Measurements from ENCODE around the gene NME3. TPM values are rescaled to one million over a fixed set of nuclear protein-coding genes. Genes with fewer than 3 reads are reported as not detected.

Gene NME3
- total RNA-seq, 1 donor from 2014 or later = 326 TPM

DNA sequence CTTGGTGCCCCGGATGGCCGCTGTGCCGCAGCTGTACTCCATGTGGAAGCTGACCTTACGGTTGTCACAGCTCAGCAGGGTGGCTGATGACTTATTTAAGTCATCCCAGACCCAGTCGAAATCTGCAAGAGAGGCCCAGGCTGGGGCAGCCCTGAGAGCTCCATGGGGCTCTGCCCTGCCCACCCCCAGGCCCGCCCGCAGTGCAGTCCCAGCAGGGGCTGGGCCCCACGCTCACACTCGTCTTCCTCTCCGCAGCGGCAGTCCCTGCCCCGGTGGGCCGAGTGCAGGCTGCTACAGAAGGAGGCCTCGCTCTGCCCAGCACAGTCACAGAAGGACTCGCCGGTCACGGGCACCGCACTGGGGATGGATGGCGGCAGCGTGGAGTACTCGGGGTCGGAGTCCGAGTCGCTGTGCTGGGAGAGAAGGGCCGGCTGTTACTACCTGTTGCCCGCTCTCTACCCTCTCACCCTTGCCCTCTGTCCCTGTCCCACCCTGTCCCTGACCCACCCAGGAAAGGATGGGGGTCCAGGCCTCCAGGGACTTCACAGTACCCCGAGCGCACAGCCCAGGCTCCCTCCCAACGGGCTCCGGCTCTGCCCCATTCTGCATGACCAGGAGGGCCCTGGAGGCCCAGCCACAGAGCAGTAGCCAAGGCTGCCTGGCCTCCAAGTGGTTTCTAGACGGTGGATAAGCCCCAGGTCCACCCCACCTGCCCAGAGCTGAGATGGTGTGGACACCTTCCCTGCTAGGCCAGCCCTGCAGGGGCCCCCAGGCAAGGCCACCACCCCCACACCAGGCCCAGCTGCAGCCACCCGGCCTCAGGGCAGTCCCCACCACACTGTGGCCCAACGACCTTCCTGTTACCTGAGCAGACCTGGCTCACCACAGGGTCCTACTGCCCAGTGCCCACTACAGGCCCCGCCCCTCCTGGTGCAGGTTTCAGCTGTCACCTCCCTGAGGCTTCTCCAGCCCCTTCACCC, 7.1 kb upstream of the NME3 start:
- H3K27me3 ChIP-seq = no peaks in the 10 kb centered on the region
- no peaks in the 10 kb centered on the region for H3K9me3 ChIP-seq
- TF ChIP-seq CTCF (IDR thresholded peaks at IDR 0.05) = no peak
- H3K27ac ChIP-seq = no peak overlapping the region
- no peak for DNase-seq (ENCODE audit: low spot score in 2 of 2)
- intact Hi-C loops (cut with DNase I) = no loop called here
- H3K36me3 ChIP-seq = peaks cover 45 to 52% of the 10 kb centered on the region in 2 donors
- H3K4me1 ChIP-seq = peaks cover 18 to 23% of the 10 kb centered on the region in 2 donors
- H3K4me3 ChIP-seq = no peak overlapping the region

DNA sequence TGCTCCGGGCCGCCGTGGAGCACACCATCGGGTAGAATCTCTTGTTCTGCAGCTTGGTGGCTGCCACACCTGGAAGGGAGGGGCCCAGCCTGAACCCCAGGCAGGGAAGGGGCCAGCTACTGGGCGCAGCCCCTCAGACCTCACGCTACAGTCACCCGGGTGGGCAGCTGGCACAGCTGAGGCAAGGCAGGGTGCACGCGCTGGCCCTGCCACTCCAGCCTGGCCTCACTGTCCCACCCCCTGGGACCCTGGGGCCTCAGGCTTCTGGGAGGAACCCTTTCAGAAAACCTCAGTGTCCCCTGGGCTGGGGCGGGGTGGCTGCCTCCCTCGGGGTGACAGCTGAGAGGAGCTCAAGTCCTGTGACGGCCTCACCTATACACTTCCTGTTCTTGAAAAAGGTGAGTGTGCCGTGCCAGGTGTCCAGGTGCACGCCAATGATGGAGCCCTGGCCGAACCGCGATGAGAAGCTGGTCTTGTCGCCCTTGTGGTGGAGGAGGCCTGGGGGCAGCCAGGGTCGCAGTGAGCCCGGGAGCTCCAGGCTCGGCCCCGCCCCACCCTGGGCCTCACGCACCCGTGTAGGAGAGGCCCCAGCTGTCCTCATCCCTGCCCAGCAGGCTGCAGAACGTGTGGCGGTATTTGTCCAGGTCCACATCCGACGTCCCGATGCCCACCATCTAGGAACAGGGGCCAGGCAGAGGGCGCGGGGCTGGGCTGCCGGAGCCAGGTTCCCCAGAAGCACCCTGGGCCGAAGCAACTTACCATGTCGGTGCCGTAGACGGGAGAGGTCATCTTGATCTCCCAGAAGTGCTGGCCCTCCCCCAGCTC, 6.2 kb upstream of the NME3 start:
- H3K36me3 ChIP-seq = peaks cover 45 to 52% of the 10 kb centered on the region in 2 donors
- no peaks in the 10 kb centered on the region for H3K9me3 ChIP-seq

DNA sequence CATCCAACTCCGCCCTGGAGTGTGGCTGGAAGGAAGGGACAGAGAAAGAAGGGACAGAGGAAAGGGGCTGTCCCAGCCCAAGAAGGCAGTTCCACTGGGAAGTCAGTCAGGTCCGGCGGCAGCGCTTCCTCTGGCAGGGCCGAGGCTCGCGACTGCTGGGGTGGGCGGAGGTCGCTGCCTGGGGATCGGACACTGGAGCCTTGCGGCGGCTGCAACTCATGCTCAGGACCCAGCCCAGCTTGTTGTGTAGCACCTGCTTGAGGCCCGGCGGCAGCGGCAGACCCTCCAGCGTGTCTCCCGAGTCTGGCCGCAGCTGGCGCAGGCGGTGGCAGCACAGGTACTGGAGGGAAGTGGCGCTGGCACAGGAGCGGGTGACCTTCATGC, 5.6 kb upstream of the NME3 start:
- peaks cover 22 to 29% of the 10 kb centered on the region in 2 donors for H3K4me1 ChIP-seq
- no peak overlapping the region for H3K4me3 ChIP-seq
- no peaks in the 10 kb centered on the region for H3K9me3 ChIP-seq
- no peak for TF ChIP-seq CTCF (IDR thresholded peaks at IDR 0.05)
- DNase-seq (ENCODE audit: low spot score in 2 of 2) = no peak
- peaks cover 45 to 52% of the 10 kb centered on the region in 2 donors for H3K36me3 ChIP-seq
- no peak overlapping the region for H3K27ac ChIP-seq
- intact Hi-C loops (cut with DNase I) = no loop called here
- no peaks in the 10 kb centered on the region for H3K27me3 ChIP-seq

More for the DNA sequence above, 6.2 kb upstream of the NME3 start:
- no peak overlapping the region for H3K27ac ChIP-seq
- peaks cover 18 to 23% of the 10 kb centered on the region in 2 donors for H3K4me1 ChIP-seq
- no peaks in the 10 kb centered on the region for H3K27me3 ChIP-seq
- H3K4me3 ChIP-seq = no peak overlapping the region
- TF ChIP-seq CTCF (IDR thresholded peaks at IDR 0.05) = no peak
- intact Hi-C loops (cut with DNase I) = no loop called here
- DNase-seq (ENCODE audit: low spot score in 2 of 2) = no peak

- Histone ChIP-seq H3K27ac (no peak overlapping the region), H3K9me3 (no peaks in the 10 kb centered on the region), H3K27me3 (no peaks in the 10 kb centered on the region), H3K4me3 (no peak overlapping the region), H3K36me3 (peaks cover 45 to 52% of the 10 kb centered on the region in 2 donors), H3K4me1 (peaks cover 25 to 29% of the 10 kb centered on the region in 2 donors)
- intact Hi-C loops (cut with DNase I) = no loop called here
- no peak for TF ChIP-seq CTCF (IDR thresholded peaks at IDR 0.05)
- no peak for DNase-seq (ENCODE audit: low spot score in 2 of 2)
These were observed 5.3 kb upstream of the NME3 start for GRCh38 chr16:1776672-1776955.

GRCh38 chr16:1775846-1776671, 4.7 kb upstream of the NME3 start:
- Histone ChIP-seq H3K9me3 (no peaks in the 10 kb centered on the region), H3K4me1 (peaks cover 19 to 23% of the 10 kb centered on the region in 2 donors), H3K27ac (no peak overlapping the region), H3K36me3 (peaks cover 43 to 52% of the 10 kb centered on the region in 2 donors), H3K27me3 (no peaks in the 10 kb centered on the region), H3K4me3 (no peak overlapping the region)
- intact Hi-C loops (cut with DNase I) = no loop called here
- no peak for TF ChIP-seq CTCF (IDR thresholded peaks at IDR 0.05)
- no peak for DNase-seq (ENCODE audit: low spot score in 2 of 2)
